CD4-positive, alpha-beta T cell treated with Interleukin-17A for 1 hour (primary cell): ENCODE measurements around the gene CFC1.
"Not testable (repeated sequence)": the region's sequence is repeated elsewhere in the genome, so short reads cannot be mapped to it uniquely, and the experiment has no call there.

Experiments used
- DNase-seq: peaks from one replicate; pipeline ENCODE4 v3.0.0-alpha.2; 2020

The CFC1 gene

DNA sequence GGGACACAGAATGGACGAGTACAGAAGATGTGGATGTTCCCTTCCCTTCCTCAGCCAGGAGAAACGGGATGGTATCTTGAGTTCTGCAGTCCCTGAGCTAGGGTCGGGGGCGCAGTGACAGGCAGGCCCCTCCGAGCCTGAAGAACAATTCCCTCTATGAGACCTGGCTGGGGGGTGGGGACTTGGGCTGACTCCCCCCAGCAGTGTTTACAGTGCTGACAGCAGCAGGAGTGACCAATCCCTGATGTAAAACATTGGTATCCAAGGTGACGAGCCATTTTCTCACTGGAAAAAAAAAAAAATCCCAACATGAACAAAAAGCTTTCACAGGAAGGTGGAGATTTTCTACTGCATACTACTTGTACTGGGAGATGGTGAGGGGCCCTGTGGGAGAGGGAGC lies at the start of gene CFC1:
Gene CFC1, minus strand, starts transcription at position 183 of the 400 bp plus-strand sequence. CDS start 288 bp downstream, outside the sequence.
- not testable (repeated sequence) for DNase-seq

- DNase-seq: not testable (repeated sequence)
Measured at GRCh38 chr2:130641688-130642087, 42.3 kb upstream of the CFC1 start.

DNA sequence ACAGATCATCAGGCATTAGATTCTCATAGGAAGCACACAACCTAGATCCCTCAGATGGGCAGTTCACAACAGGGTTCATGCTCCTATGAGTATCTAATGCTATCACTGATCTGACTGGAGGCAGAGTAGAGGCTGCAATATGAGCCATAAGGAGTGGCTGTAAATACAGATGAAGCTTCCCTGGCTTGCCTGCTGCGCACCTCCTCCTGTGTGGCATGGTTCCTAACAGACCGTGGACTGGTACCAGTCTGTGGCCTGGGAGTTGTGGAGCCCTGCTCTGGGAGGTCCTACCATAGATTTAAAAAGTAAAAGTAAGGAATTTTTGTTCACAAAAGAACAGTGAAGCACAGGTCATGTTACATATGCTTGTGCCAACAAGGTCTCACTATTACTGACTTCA lies 39.6 kb upstream of the CFC1 start:
- not testable (repeated sequence) for DNase-seq

- DNase-seq: not testable (repeated sequence)
Measured at GRCh38 chr2:130628784-130629475, 29.6 kb upstream of the CFC1 start.

- DNase-seq: not testable (repeated sequence)
Measured at GRCh38 chr2:130611140-130611539, 11.8 kb upstream of the CFC1 start, which contains the start of gene POTEJ. POTEJ (plus strand) TSS chr2:130611440; CDS start chr2:130611533, 93 bp downstream.

DNA sequence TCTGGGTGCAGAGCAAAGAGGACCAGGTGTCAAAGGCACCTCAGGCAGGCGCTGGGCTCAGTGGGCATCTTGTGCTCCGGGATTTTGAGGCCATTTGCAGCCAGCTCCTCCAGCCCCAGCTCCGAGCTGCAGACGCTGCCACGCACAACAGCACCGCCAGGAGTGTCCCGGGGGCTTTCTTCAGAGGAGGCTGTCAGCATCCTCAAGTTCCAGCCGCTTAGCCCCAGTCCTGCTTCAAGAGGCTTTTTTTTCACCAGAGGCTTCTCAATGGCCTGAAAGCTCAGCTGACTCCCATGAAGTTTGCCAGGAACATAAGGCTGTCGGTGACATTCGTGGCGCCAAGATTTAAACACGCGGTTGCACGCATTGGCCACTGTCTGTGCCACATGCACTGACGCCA lies 11.1 kb upstream of the CFC1 start:
- not testable (repeated sequence) for DNase-seq

DNA sequence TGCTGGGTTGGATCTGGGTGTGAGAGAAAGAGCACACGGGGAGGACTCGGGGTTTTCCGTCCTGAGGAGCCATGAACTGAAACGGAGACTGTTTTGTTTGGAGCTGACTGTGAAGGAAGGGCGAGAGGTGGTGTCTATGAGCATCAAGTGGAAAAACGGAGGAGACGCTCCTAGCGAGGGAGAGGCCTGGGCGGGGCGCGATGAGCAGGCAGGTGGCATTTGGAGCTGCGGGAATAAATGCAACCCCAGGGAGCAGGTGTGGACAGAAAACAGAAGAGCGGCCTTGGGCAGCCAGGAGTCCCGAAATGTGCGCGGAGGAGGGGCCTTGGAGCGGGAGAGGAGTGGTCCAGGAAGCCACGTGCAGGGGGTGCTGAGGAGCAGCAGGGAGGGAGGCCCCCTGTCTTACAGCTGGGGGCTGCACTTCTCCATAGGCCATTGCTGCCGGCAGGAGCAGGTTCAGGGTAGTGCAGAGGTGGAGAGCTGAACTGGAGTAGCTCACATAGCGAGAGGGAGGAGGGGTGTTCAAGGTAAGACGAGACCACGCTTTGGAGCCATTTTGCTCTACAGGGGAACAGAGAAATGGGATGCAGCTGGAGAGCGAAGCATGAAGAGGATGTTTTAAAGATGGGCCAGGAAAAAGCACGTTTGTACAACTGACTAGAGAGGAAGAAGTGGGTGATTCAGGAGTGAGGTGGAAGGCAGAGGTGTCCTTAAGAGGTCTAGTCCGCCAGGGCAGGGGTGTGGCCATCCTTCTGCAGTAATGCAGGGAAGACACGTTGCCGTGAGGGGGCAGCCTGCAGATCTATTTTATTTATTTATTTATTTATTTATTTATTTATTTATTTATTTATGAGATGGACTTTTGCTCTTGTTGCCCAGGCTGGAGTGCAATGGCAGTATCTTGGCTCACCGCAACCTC lies 9.9 kb upstream of the CFC1 start:
- DNase-seq: not testable (repeated sequence)

DNA sequence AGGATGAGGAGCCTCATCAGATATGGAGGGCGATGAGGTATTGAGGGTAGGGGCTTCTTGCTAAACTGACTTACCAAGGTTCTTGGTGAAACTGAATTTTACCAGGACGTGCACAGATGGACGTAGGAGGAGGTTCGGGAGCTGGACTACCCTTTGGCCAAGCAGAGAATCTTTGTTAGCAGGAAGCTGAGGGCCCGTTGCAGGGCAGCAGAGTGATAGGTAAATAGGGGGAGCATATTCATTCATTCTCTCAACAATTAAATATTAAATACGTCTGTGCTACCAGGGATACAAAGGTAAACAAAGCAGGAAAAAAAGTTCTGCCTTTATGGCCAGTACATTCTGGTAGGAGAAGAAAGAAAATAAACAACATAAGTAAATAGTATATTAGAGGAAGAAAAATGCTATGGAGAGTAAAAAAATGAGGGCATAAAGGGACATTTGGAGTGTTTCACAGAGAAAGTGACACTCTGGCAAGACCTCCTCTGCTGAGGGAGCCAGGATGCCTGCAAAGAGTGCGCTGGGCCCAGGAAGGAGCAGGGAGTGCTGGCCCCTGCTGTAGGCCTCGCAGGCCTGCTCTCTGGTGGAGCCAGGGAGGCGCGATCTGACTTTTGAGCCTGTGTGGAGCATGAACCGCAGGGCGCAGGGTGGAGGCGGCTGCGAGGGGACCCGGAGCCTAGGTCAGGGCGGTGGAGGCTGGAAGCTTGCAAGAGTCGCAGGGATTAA lies 9.1 kb upstream of the CFC1 start:
- not testable (repeated sequence) for DNase-seq

GRCh38 chr2:130601648-130602302 lies 2.4 kb upstream of the CFC1 start:
- not testable (repeated sequence) for DNase-seq

DNA sequence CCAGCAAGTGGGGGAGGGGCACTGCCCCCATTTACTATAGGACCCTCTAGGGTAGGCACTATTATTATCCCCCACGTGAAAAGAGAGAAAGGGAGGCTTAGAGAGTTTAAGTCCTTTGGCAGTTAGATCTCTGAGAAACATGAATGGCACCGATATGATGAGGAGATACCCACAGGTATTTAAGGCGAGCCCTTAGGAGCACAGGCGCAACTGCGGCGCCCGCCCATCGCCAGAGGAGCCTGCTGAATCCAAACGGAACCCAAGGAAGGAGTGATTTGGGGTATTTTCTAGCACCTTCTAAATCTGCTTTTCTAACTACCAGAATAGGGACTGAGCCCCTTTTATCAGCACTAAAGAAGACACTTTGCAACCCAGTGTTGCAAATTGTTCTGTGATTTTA lies 551 bp upstream of the CFC1 start:
- DNase-seq: not testable (repeated sequence)

GRCh38 chr2:130598463-130598862 lies 912 bp downstream of the CFC1 start:
- DNase-seq: not testable (repeated sequence)

- not testable (repeated sequence) for DNase-seq
Measured at GRCh38 chr2:130597994-130598393, 1.4 kb downstream of the CFC1 start.

DNA sequence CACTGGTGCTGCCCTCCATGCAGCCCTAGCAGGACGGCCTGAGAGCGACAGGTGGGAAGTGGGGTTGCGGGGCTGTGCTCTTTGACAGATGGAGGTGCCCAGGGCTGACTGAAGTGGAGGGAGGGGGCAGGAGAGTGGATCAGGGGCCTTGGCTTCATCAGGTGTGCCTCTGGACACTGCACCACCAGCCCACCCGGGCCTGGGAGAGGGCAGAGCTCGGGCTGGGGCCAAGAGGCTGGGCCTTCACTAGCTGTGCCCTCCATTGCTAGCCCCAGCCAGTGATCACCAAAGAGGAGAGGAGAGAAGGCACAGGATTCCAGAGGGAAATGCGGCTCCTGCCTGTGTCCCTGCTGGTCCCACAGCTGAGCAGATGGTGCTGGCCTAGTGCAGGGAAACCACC lies 2.6 kb downstream of the CFC1 start:
- not testable (repeated sequence) for DNase-seq

DNA sequence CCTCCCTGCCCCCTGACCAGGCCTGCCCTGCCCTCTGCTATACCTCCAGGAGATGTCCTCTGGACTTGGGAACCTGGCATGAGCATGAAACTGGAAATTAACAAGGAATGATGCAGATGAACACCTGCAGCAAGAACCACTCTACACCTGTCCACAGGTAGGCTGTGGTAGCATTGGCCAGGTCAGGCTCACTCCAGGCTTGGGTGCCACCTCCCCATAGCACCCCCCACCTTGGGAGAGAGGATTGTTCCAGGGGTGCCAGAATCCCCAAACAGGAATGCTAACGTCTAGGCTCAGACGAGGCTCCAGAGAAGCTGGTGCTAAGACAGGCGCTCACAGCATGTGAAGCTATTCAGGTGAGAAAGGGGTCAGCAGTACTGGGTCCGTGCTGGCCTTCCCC lies 5.4 kb downstream of the CFC1 start:
- DNase-seq: not testable (repeated sequence)

DNA sequence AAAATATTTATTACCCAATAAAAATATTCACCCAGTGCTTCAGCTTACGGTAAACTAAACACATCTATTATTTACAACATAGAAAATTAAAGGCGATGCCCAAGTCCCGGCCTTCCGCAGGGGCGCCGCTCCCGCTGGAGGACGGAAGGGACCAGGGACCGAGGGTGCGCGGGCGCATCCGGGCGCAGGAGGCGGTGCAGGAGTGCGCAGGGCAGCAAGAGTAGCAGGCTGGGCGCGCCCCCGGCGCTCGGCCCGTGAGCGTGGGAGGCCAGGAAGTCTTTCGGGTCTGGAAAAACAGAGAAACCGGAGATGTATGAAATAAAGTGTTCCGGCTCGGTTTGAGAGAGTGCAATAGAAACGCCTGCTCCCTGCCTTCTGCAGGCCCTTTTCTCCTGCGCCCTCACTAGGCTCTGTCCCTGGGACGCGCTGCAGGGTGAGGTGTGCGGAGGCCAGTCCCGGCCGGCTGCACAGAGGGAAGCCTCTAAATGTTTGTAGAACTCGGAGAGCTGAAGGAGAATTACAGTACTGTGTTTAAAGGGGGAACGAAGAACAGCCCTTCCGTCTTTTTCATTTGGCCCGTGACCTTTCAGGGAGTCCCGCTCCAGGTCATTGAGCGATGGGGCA lies 6.5 kb downstream of the CFC1 start:
- DNase-seq: not testable (repeated sequence)

GRCh38 chr2:130590842-130591359 lies 8.5 kb downstream of the CFC1 start:
- DNase-seq: not testable (repeated sequence)

DNA sequence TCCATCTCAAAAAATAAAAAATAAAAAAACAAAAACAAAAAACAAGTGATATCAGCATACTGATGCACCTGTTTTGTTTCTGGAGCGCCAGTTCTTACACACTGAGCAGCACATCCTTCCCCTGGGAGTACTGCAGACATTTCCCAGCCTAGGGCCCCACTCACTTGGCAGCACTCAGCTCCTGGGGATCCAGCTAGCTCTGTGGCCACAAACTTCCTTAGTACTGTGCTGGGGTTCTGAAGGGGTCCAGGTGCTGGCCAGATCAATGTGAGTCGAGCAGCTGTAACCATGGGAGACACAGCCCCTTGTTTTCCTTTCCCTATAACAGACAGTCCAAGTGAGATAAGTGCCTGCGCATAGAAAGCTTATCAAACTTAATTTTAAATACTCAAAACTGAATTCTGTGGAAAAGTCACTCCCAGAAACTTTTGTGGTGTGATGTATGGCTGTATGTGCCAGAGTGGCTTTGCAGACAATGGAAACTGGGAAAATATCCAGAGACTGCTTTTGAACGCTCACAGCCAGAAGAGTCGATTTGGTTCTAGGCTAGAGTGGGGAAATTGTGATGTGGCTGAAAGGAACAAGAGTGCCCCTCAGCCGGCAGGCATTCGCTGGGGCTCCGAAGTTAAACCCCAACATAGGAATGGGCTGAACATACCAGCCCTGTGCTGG lies 9.1 kb downstream of the CFC1 start:
- not testable (repeated sequence) for DNase-seq

DNA sequence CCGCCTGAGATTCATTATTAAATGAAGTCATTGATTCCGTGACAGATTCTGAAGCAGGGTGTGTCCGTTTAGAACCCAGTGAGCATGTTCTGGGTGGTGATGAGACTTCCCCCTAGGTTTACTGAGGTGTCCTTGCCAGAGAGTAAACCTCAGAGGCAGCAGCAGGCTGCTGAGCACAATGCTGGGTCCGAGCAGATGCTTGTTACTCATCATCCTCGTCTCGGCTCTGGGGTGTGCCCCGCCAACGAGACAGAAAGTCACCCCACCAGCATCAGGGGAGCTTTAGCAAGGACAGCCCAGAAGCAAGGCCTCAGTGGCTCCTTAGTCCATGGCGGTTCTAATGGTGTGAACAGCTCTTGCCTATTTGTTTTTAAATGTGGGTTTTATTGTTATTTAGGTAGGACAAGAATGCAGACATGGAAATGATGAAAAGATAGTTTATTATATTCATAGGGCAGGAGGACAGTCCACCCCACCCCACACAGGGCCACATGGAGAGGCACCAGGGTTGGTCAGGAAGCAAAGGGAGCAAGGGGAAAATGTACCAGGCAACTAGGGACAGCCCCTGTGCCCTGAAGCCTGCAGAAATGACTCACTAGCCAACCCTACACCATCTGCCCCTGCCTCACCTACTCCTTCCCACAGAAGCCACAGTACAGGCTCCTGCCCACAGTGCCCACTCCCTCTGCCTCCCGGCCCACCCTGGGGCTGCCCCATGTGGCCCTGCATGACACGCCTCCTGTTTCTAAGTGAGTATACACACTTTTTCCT lies 10.5 kb downstream of the CFC1 start:
- DNase-seq: not testable (repeated sequence)

- not testable (repeated sequence) for DNase-seq
Measured at GRCh38 chr2:130584726-130585125, 14.6 kb downstream of the CFC1 start.

DNA sequence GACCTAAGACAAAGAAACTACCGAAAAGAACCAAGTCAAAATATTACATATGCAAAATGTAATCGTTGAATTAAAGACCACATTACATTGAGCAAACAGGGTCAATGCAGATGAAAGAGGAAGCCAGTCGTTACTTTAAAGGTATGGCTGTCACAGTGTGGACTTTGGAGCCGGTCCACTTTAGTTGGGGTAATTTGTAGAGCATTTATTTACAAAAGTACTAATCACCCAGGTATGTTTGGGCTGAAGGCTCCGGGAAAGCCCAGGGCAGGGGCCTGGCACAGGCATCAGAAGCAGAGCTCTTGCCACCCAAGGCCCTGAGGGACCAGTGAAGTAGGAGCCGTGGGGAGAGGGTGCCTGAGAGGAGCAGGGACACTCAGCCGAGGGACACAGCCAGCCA lies 15.8 kb downstream of the CFC1 start:
- DNase-seq: not testable (repeated sequence)
